Liver (tissue), 9 donors: ENCODE measurements around the gene PPP6R3. TPM values are rescaled to one million over a fixed set of nuclear protein-coding genes. Genes with fewer than 3 reads are reported as not detected.

Experiments used
- DNase-seq: peaks from one replicate; pipeline ENCODE4 v3.0.0-alpha.2; 2017; ENCODE audit warnings: low spot score
- H3K27ac ChIP-seq, 2 donors: one replicate each; pipeline ENCODE4 v1.7.0; 2013; ENCODE audit warnings: inconsistent platforms in 2 of 2, low read length in 2 of 2, control low read depth in 1 of 2, low read depth in 1 of 2, mild to moderate bottlenecking in 1 of 2
- H3K27me3 ChIP-seq, 4 donors: one replicate each; pipeline versions ENCODE4 v1.6.1 to v1.7.0; 2013; ENCODE audit warnings: low read length in 3 of 4, inconsistent platforms in 1 of 4, mild to moderate bottlenecking in 1 of 4, moderate library complexity in 1 of 4; ENCODE audit not compliant: control insufficient read depth in 4 of 4, insufficient read depth in 4 of 4
- H3K36me3 ChIP-seq, 4 donors: one replicate each; pipeline versions ENCODE4 v1.6.1 to v1.7.0; 2013; ENCODE audit warnings: low read length in 3 of 4, mild to moderate bottlenecking in 3 of 4, low read depth in 1 of 4, moderate library complexity in 1 of 4; ENCODE audit not compliant: control insufficient read depth in 4 of 4, insufficient read depth in 3 of 4
- H3K4me1 ChIP-seq, 4 donors: one replicate each; pipeline versions ENCODE4 v1.6.1 to v1.7.0; 2013; ENCODE audit warnings: low read length in 3 of 4, mild to moderate bottlenecking in 3 of 4, moderate library complexity in 1 of 4; ENCODE audit not compliant: control insufficient read depth in 4 of 4, insufficient read depth in 4 of 4
- H3K4me3 ChIP-seq, 3 donors: one replicate each; pipeline versions ENCODE4 v1.6.1 to v1.7.0; 2013; ENCODE audit warnings: low read length in 3 of 3, control low read depth in 1 of 3, low read depth in 1 of 3, mild to moderate bottlenecking in 1 of 3
- H3K9ac ChIP-seq, 2 donors: one replicate each; pipeline ENCODE4 v1.7.0; 2013; ENCODE audit warnings: low read length in 2 of 2, mild to moderate bottlenecking in 2 of 2, moderate library complexity in 2 of 2, control low read depth in 1 of 2, low read depth in 1 of 2
- H3K9me3 ChIP-seq, 4 donors: one replicate each; pipeline versions ENCODE4 v1.6.1 to v1.7.0; 2013; ENCODE audit warnings: low read length in 3 of 4; ENCODE audit not compliant: control insufficient read depth in 4 of 4
- EGR1 ChIP-seq, 2 donors: IDR thresholded peaks; 2 replicates each; pipeline ENCODE4 v1.6.1; 2016 to 2018; ENCODE audit warnings: antibody characterized with exemption in 2 of 2, low read depth in 2 of 2
- FOXA1 ChIP-seq: IDR thresholded peaks from 2 replicates; pipeline ENCODE4 v1.6.1; 2016; ENCODE audit warnings: antibody characterized with exemption
- FOXA2 ChIP-seq: IDR thresholded peaks from 2 replicates; pipeline ENCODE4 v1.6.1; 2016; ENCODE audit warnings: antibody characterized with exemption
- GABPA ChIP-seq, 2 donors: IDR thresholded peaks in 1 of 2; conservative IDR thresholded peaks in 1 of 2; 2 replicates each; pipeline ENCODE4 v1.6.1; 2016; ENCODE audit warnings: antibody characterized with exemption in 2 of 2, mild to moderate bottlenecking in 1 of 2, moderate library complexity in 1 of 2
- HNF4A ChIP-seq, 2 donors: conservative IDR thresholded peaks; 2 replicates each; pipeline ENCODE4 v1.6.1; 2016; ENCODE audit warnings: antibody characterized with exemption in 2 of 2, mild to moderate bottlenecking in 2 of 2
- HNF4G ChIP-seq: IDR thresholded peaks from 2 replicates; pipeline ENCODE4 v1.6.1; 2016; ENCODE audit warnings: antibody characterized with exemption
- JUND ChIP-seq, 2 donors: IDR thresholded peaks; 2 replicates each; pipeline ENCODE4 v1.6.1; 2016; ENCODE audit warnings: antibody characterized with exemption in 2 of 2
- NR2F2 ChIP-seq: IDR thresholded peaks from 2 replicates; pipeline ENCODE4 v1.6.1; 2016; ENCODE audit warnings: antibody characterized with exemption
- RAD21 ChIP-seq, 2 donors: IDR thresholded peaks; 2 replicates each; pipeline ENCODE4 v1.6.1; 2016; ENCODE audit warnings: antibody characterized with exemption in 2 of 2, mild to moderate bottlenecking in 2 of 2
- RXRA ChIP-seq, 2 donors: IDR thresholded peaks; 2 replicates each; pipeline ENCODE4 v1.6.1; 2017 to 2018; ENCODE audit warnings: antibody characterized with exemption in 2 of 2, mild to moderate bottlenecking in 1 of 2
- SP1 ChIP-seq: IDR thresholded peaks from 2 replicates; pipeline ENCODE4 v1.6.1; 2018; ENCODE audit warnings: antibody characterized with exemption, mild to moderate bottlenecking
- TAF1 ChIP-seq: conservative IDR thresholded peaks from 2 replicates; pipeline ENCODE4 v1.6.1; 2016; ENCODE audit warnings: antibody characterized with exemption, mild to moderate bottlenecking
- YY1 ChIP-seq: IDR thresholded peaks from 2 replicates; pipeline ENCODE4 v1.6.1; 2016; ENCODE audit warnings: antibody characterized with exemption, mild to moderate bottlenecking
- WGBS: extraction: QIAGEN DNeasy Blood & Tissue Kit; methylation state at CpG from one replicate; pipeline ENCODE4 v1.1.7; 2013; 5-methylcytosine and 5-hydroxymethylcytosine counted together
- polyA plus RNA-seq, 2 donors: library from polyadenylated mRNA; stranded (reverse) in 1 of 2; unstranded in 1 of 2; fragments of 200-250 nt in 1 of 2; fragments of >200 nt in 1 of 2; fragmentation: Nextera tagmentation in 1 of 2; extraction: Ambion mirVana in 1 of 2; gene quantifications; one replicate each; pipeline versions ENCODE4 v1.2.1 to v1.2.3, GENCODE V29; 2013 to 2015
- total RNA-seq, 2 donors: library from RNA; depleted of rRNA; stranded (reverse); fragments of >200 nt; gene quantifications; one replicate each; pipeline ENCODE4 v1.2.3, GENCODE V29; 2014
- TF ChIP-seq, protein P1 (sequence below): IDR thresholded peaks from 2 replicates; pipeline ENCODE4 v1.6.1; 2016; ENCODE audit warnings: antibody characterized with exemption, mild to moderate bottlenecking
- TF ChIP-seq, protein P2 (sequence below): fragments of 150-350 bp; IDR thresholded peaks from 2 replicates; pipeline ENCODE4 v1.5.1; 2017; ENCODE audit warnings: improper control_type of control experiment, low read depth, low read length; ENCODE audit not compliant: missing input control
- TF ChIP-seq, protein P3 (sequence below): IDR thresholded peaks from 2 replicates; pipeline ENCODE4 v1.6.1; 2016; ENCODE audit warnings: antibody characterized with exemption
- TF ChIP-seq, protein P4 (sequence below): IDR thresholded peaks from 2 replicates; pipeline ENCODE4 v1.6.1; 2016; ENCODE audit warnings: antibody characterized with exemption
- TF ChIP-seq, protein P5 (sequence below): IDR thresholded peaks from 2 replicates; pipeline ENCODE4 v1.6.1; 2016; ENCODE audit warnings: antibody characterized with exemption
- donor health status: healthy.
- donor health status: healthy.
- donor health status: healthy.
- donor health status: healthy.
- donor health status: healthy.

Gene PPP6R3
- total and polyA plus RNA-seq, 4 donors: 12.3 to 101 (median 58.1) TPM

DNA sequence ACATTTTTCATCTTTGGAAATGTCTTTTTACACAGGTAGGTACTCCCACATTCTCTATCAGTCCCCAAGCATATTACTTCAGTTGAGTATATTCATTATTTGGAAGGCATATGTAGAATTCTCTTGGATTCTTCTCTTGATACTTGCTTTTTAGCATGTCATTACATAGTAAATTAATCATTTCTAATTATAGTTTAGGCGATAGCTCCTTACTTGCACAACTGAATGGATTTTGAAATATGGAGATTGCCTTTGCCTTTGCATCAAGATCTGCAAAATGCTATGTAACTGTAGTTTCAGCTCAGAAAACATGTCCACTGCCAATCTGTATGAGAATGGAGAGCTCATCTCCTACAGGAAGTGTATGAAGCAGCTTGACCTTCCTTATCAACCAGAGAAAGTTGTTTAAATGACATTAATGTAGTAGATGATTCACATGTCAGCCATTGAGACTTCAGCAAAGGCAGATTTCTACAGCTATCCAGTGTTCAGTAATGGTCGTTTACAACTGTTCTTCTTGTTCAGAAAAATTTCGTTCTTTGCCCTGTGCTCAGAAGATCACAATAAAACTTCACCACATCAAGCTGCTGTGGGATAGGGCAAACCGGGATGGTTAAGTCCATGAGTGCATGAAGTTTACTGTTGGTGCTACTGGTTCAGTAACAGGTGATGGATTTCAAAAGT is 61.6 kb downstream of the PPP6R3 start:
- DNase-seq: no peak
- WGBS: 83% methylated on average over 4 of the region's 4 CpGs
- peaks cover 3 to 47% (median 35%) of the 10 kb centered on the region in 4 donors for H3K36me3 ChIP-seq

DNA sequence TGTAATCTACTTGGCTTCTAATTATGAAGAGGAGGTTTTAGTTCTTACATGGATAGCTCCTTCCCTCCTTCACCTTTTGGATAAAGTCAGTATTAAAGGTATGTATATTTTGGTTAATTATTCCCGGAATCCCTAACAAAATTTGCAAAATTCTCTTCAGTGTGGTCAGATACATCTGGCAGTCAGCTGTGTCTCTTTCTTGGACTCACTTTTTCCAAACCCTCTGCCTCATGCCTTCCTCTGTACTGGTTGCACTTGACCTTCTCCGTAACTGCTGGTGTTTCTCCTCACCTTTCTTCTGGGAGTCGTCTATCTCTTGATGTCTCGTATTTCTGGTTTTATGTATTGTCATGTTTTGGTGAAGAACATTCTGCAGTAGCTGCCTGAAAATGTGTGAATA is 62.5 kb downstream of the PPP6R3 start:
- Histone ChIP-seq H3K27ac (no peak overlapping the region), H3K36me3 (peaks cover 3 to 51% (median 42%) of the 10 kb centered on the region in 4 donors), H3K9ac (no peak overlapping the region), H3K4me3 (no peak overlapping the region), H3K9me3 (no peaks in the 10 kb centered on the region), H3K27me3 (no peaks in the 10 kb centered on the region), H3K4me1 (no peaks in the 10 kb centered on the region)
- no peak for TF ChIP-seq SP1
- TF ChIP-seq, protein P1, sequence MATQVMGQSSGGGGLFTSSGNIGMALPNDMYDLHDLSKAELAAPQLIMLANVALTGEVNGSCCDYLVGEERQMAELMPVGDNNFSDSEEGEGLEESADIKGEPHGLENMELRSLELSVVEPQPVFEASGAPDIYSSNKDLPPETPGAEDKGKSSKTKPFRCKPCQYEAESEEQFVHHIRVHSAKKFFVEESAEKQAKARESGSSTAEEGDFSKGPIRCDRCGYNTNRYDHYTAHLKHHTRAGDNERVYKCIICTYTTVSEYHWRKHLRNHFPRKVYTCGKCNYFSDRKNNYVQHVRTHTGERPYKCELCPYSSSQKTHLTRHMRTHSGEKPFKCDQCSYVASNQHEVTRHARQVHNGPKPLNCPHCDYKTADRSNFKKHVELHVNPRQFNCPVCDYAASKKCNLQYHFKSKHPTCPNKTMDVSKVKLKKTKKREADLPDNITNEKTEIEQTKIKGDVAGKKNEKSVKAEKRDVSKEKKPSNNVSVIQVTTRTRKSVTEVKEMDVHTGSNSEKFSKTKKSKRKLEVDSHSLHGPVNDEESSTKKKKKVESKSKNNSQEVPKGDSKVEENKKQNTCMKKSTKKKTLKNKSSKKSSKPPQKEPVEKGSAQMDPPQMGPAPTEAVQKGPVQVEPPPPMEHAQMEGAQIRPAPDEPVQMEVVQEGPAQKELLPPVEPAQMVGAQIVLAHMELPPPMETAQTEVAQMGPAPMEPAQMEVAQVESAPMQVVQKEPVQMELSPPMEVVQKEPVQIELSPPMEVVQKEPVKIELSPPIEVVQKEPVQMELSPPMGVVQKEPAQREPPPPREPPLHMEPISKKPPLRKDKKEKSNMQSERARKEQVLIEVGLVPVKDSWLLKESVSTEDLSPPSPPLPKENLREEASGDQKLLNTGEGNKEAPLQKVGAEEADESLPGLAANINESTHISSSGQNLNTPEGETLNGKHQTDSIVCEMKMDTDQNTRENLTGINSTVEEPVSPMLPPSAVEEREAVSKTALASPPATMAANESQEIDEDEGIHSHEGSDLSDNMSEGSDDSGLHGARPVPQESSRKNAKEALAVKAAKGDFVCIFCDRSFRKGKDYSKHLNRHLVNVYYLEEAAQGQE: no peak
- no peak for TF ChIP-seq YY1
- no peak for TF ChIP-seq HNF4A (conservative IDR thresholded peaks at IDR 0.05)
- no peak for TF ChIP-seq TAF1
- no peak for TF ChIP-seq NR2F2
- TF ChIP-seq FOXA2: no peak
- TF ChIP-seq, protein P2, sequence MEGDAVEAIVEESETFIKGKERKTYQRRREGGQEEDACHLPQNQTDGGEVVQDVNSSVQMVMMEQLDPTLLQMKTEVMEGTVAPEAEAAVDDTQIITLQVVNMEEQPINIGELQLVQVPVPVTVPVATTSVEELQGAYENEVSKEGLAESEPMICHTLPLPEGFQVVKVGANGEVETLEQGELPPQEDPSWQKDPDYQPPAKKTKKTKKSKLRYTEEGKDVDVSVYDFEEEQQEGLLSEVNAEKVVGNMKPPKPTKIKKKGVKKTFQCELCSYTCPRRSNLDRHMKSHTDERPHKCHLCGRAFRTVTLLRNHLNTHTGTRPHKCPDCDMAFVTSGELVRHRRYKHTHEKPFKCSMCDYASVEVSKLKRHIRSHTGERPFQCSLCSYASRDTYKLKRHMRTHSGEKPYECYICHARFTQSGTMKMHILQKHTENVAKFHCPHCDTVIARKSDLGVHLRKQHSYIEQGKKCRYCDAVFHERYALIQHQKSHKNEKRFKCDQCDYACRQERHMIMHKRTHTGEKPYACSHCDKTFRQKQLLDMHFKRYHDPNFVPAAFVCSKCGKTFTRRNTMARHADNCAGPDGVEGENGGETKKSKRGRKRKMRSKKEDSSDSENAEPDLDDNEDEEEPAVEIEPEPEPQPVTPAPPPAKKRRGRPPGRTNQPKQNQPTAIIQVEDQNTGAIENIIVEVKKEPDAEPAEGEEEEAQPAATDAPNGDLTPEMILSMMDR: no peak
- TF ChIP-seq FOXA1: no peak
- 95% methylated on average over 4 of the region's 4 CpGs for WGBS
- no peak for DNase-seq

More for the DNA sequence above, 61.6 kb downstream of the PPP6R3 start:
- no peak for TF ChIP-seq TAF1
- TF ChIP-seq, protein P3, sequence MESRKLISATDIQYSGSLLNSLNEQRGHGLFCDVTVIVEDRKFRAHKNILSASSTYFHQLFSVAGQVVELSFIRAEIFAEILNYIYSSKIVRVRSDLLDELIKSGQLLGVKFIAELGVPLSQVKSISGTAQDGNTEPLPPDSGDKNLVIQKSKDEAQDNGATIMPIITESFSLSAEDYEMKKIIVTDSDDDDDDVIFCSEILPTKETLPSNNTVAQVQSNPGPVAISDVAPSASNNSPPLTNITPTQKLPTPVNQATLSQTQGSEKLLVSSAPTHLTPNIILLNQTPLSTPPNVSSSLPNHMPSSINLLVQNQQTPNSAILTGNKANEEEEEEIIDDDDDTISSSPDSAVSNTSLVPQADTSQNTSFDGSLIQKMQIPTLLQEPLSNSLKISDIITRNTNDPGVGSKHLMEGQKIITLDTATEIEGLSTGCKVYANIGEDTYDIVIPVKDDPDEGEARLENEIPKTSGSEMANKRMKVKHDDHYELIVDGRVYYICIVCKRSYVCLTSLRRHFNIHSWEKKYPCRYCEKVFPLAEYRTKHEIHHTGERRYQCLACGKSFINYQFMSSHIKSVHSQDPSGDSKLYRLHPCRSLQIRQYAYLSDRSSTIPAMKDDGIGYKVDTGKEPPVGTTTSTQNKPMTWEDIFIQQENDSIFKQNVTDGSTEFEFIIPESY: no peak
- no peak for TF ChIP-seq FOXA1
- TF ChIP-seq EGR1 (IDR thresholded peaks at IDR 0.05; ENCODE audit: low read depth in 2 of 2): no peak
- TF ChIP-seq GABPA (IDR thresholded peaks at IDR 0.05 in 1 of 2, conservative IDR thresholded peaks at IDR 0.05 in 1 of 2): no peak
- no peak for TF ChIP-seq FOXA2
- no peak for TF ChIP-seq NR2F2
- no peak for TF ChIP-seq RXRA (IDR thresholded peaks at IDR 0.05)
- no peak for TF ChIP-seq RAD21 (IDR thresholded peaks at IDR 0.05)
- TF ChIP-seq SP1: no peak
- TF ChIP-seq, protein P4, sequence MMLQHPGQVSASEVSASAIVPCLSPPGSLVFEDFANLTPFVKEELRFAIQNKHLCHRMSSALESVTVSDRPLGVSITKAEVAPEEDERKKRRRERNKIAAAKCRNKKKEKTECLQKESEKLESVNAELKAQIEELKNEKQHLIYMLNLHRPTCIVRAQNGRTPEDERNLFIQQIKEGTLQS: no peak
- TF ChIP-seq, protein P5, sequence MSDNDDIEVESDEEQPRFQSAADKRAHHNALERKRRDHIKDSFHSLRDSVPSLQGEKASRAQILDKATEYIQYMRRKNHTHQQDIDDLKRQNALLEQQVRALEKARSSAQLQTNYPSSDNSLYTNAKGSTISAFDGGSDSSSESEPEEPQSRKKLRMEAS: no peak
- TF ChIP-seq, protein P1: no peak
- TF ChIP-seq JUND (IDR thresholded peaks at IDR 0.05): no peak
- TF ChIP-seq HNF4A (conservative IDR thresholded peaks at IDR 0.05): no peak
- no peak for TF ChIP-seq HNF4G
- Histone ChIP-seq H3K9ac (no peak overlapping the region), H3K27ac (no peak overlapping the region), H3K4me1 (no peaks in the 10 kb centered on the region), H3K4me3 (no peak overlapping the region), H3K9me3 (no peaks in the 10 kb centered on the region), H3K27me3 (no peaks in the 10 kb centered on the region)
